Measurements from ENCODE around the gene COL5A1.

DNA sequence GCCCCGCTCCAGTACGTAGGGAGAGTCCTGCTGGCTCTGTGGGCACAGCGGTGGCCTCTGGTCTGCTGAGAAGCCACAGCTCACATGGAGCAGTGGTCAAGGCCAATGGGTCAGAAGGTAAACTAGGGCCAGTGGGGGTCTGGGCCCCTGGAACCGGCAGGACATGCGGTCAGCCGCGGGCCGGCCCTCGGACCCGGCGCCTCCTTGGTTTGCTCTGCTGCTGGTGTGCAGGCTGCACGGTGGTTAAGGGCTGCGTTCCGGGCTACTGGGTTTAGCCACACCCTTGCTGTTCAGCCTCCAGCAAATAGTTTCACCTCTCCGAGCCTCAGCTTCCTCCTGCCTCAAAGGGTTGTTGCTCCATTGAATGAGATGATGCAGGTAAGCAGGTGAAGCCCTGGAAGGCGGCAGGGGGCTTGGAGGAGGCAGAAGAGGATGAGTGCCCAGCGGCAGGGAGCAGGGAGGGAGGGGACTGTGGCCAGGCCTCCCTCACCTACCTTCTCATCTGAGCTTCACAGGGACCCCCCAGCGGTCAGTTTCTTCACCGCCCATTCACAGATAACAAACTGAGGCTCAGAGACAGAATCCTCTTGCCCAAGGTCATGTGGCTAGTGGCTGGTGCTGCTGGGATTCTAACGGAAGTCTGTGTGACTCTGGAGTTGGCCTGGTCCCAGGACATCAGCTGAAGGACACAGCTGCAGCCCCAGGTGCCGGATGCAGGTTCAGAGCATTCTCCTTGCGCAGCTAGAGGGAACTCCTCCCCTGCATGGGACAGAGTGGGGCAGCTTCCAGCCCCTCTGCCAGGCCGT is 3.7 kb upstream of the COL5A1 start:
- TF ChIP-seq, protein P1, sequence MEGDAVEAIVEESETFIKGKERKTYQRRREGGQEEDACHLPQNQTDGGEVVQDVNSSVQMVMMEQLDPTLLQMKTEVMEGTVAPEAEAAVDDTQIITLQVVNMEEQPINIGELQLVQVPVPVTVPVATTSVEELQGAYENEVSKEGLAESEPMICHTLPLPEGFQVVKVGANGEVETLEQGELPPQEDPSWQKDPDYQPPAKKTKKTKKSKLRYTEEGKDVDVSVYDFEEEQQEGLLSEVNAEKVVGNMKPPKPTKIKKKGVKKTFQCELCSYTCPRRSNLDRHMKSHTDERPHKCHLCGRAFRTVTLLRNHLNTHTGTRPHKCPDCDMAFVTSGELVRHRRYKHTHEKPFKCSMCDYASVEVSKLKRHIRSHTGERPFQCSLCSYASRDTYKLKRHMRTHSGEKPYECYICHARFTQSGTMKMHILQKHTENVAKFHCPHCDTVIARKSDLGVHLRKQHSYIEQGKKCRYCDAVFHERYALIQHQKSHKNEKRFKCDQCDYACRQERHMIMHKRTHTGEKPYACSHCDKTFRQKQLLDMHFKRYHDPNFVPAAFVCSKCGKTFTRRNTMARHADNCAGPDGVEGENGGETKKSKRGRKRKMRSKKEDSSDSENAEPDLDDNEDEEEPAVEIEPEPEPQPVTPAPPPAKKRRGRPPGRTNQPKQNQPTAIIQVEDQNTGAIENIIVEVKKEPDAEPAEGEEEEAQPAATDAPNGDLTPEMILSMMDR (IDR thresholded peaks at IDR 0.05), result no peak
- TF ChIP-seq POLR2A (IDR thresholded peaks at IDR 0.05), result no peak

Data from Peyer's patch (tissue), 4 donors.